ENCODE results near the gene LIMS1.

DNA sequence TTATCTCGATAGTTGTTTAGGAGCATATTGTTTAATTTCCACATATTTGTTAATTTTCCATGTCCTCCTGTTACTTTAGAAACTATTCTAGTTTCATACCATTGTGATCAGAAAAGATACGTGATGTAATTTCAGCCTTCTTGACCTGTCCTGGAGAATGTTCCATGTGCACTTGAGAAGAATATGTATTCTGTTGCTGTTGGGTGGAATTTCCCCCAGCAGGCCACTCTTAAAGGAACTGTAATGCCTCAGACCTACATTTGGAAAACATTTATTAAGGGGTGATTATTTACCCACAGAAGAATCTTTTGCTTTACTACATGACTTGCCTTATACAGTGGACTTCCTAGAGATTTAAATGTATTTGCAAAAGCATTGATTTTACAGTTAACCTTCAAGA is 55.5 kb downstream of the LIMS1 start:
- TF ChIP-seq, protein P1, sequence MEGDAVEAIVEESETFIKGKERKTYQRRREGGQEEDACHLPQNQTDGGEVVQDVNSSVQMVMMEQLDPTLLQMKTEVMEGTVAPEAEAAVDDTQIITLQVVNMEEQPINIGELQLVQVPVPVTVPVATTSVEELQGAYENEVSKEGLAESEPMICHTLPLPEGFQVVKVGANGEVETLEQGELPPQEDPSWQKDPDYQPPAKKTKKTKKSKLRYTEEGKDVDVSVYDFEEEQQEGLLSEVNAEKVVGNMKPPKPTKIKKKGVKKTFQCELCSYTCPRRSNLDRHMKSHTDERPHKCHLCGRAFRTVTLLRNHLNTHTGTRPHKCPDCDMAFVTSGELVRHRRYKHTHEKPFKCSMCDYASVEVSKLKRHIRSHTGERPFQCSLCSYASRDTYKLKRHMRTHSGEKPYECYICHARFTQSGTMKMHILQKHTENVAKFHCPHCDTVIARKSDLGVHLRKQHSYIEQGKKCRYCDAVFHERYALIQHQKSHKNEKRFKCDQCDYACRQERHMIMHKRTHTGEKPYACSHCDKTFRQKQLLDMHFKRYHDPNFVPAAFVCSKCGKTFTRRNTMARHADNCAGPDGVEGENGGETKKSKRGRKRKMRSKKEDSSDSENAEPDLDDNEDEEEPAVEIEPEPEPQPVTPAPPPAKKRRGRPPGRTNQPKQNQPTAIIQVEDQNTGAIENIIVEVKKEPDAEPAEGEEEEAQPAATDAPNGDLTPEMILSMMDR (IDR thresholded peaks at IDR 0.05): no peak
- TF ChIP-seq POLR2A (IDR thresholded peaks at IDR 0.05) (no peak), POLR2AphosphoS5 (IDR thresholded peaks at IDR 0.05) (no peak)
